ENCODE data around the gene ZC3H7A.

ZC3H7A gene

DNA sequence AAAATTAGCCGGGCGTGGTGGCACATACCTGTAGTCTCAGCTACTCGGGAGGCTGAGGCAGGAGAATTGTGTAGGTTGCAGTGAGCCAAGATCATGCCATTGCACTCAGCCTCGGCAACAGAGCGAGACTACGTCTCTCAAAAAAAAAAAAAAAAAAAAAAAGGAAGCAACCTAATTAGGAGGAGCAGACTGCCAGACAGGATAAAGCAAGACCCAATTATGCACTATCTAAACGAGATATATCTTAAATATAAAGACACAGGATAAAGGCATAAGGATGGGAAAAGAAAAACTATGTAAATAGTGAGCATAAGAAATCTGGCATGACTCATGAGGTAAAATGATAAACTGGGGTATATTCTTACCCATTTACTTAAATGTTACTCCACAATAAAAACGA, 59.3 kb downstream of the ZC3H7A start:
- H3K9ac ChIP-seq (ENCODE audit: low read length), result no peak overlapping the region
- no peak overlapping the region for H3K27ac ChIP-seq (ENCODE audit: low read depth, low read length)
- peaks cover 12% of the 10 kb centered on the region for H3K36me3 ChIP-seq (ENCODE audit: control insufficient read depth, insufficient read depth, low read length)
- H3K4me1 ChIP-seq (ENCODE audit: control insufficient read depth, insufficient read depth, low read length), result peaks cover 19% of the 10 kb centered on the region
- H3K4me3 ChIP-seq (ENCODE audit: low read length), result no peak overlapping the region
- no peaks in the 10 kb centered on the region for H3K27me3 ChIP-seq (ENCODE audit: control insufficient read depth, insufficient read depth, low read length)

DNA sequence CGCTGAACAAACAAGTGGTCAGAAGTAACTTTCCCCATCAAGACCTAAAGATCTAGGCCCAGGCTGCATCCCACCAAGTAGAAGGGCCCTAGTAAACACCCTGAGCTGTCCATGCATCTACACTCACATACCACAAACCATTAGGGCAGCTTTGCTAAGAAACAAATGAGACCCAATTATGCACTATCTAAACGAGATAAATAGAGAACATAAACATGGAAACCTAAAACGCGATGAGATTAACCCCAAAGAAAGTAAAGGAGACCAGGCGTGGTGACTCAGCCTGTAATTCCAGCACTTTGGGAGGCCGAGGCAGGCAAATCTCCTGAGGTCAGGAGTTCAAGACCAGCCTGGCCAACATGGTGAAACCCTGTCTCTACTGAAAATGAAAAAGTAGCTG, 60.2 kb downstream of the ZC3H7A start:
- no peak overlapping the region for H3K9ac ChIP-seq (ENCODE audit: low read length)
- H3K36me3 ChIP-seq (ENCODE audit: control insufficient read depth, insufficient read depth, low read length), result peaks cover 18% of the 10 kb centered on the region
- no peak overlapping the region for H3K4me3 ChIP-seq (ENCODE audit: low read length)
- no peak overlapping the region for H3K27ac ChIP-seq (ENCODE audit: low read depth, low read length)
- H3K4me1 ChIP-seq (ENCODE audit: control insufficient read depth, insufficient read depth, low read length), result peaks cover 19% of the 10 kb centered on the region
- H3K27me3 ChIP-seq (ENCODE audit: control insufficient read depth, insufficient read depth, low read length), result no peaks in the 10 kb centered on the region

DNA sequence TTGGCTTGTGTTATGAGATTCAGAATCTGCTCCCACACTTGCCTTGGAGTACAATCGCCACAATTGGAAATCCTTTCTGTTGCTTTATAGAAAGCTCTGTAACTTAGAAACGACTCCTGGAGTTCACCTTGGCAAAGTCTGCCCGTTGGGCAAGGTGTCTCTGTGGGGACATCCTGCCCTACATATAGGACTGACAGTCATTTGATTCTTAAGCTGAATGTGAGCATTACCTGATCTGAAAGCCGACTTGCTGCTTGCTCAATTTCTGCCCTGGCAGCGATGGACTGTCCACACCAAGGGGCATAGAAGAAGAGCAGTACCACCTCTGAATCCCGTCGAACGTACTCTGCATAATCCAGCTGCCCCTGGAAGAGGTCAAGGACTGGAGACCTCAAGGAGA, 61.3 kb downstream of the ZC3H7A start:
- Histone ChIP-seq H3K27me3 (ENCODE audit: control insufficient read depth, insufficient read depth, low read length) (no peaks in the 10 kb centered on the region), H3K4me3 (ENCODE audit: low read length) (no peak overlapping the region), H3K27ac (ENCODE audit: low read depth, low read length) (no peak overlapping the region), H3K36me3 (ENCODE audit: control insufficient read depth, insufficient read depth, low read length) (peaks cover 19% of the 10 kb centered on the region), H3K9ac (ENCODE audit: low read length) (no peak overlapping the region), H3K4me1 (ENCODE audit: control insufficient read depth, insufficient read depth, low read length) (peaks cover 12% of the 10 kb centered on the region)

GRCh38 chr16:11734653-11735043, 62.4 kb downstream of the ZC3H7A start:
- Histone ChIP-seq H3K4me3 (ENCODE audit: low read length) (no peak overlapping the region), H3K27me3 (ENCODE audit: control insufficient read depth, insufficient read depth, low read length) (no peaks in the 10 kb centered on the region), H3K27ac (ENCODE audit: low read depth, low read length) (peak overlapping the region; percentile 27), H3K9ac (ENCODE audit: low read length) (no peak overlapping the region), H3K36me3 (ENCODE audit: control insufficient read depth, insufficient read depth, low read length) (peaks cover 19% of the 10 kb centered on the region), H3K4me1 (ENCODE audit: control insufficient read depth, insufficient read depth, low read length) (peaks cover 5% of the 10 kb centered on the region)

DNA sequence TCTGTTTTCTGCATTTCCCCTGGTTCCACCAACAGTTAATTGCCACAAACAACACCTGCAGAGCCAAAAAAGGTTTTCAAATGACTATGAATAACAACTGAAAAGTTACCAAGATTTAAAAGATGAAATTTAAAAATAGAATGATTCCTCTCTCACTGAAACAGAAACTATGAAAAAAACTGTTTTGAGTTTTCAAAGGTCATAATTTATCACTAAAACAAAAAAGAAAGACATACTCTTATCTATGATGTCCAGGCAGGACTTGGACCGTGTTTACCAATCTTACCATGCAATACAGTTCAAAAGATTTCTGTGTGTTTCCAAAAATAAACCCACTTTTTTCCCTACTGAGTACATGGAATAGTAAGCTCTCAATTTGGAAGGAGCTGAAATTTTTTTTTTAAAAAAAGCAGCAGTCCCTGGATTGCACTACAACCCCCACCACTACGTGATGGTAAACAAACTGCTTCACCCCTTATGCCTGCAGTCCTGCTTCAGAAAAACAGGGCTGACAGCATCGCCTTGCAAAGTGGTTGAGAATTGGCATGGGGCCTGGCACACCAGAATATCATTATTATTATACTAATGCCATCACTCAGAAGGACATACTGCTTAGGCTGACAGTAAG, 62.9 kb downstream of the ZC3H7A start:
- H3K27ac ChIP-seq (ENCODE audit: low read depth, low read length), result peak overlapping the region; percentile 27
- H3K4me1 ChIP-seq (ENCODE audit: control insufficient read depth, insufficient read depth, low read length), result peaks cover 5% of the 10 kb centered on the region
- no peak overlapping the region for H3K9ac ChIP-seq (ENCODE audit: low read length)
- H3K4me3 ChIP-seq (ENCODE audit: low read length), result no peak overlapping the region
- no peaks in the 10 kb centered on the region for H3K27me3 ChIP-seq (ENCODE audit: control insufficient read depth, insufficient read depth, low read length)
- H3K36me3 ChIP-seq (ENCODE audit: control insufficient read depth, insufficient read depth, low read length), result peaks cover 19% of the 10 kb centered on the region

- Histone ChIP-seq H3K27me3 (ENCODE audit: control insufficient read depth, insufficient read depth, low read length) (no peaks in the 10 kb centered on the region), H3K36me3 (ENCODE audit: control insufficient read depth, insufficient read depth, low read length) (peaks cover 19% of the 10 kb centered on the region), H3K27ac (ENCODE audit: low read depth, low read length) (no peak overlapping the region), H3K4me1 (ENCODE audit: control insufficient read depth, insufficient read depth, low read length) (peaks cover 2% of the 10 kb centered on the region), H3K9ac (ENCODE audit: low read length) (no peak overlapping the region), H3K4me3 (ENCODE audit: low read length) (no peak overlapping the region)
These were observed 65.8 kb downstream of the ZC3H7A start for GRCh38 chr16:11731222-11731621.

DNA sequence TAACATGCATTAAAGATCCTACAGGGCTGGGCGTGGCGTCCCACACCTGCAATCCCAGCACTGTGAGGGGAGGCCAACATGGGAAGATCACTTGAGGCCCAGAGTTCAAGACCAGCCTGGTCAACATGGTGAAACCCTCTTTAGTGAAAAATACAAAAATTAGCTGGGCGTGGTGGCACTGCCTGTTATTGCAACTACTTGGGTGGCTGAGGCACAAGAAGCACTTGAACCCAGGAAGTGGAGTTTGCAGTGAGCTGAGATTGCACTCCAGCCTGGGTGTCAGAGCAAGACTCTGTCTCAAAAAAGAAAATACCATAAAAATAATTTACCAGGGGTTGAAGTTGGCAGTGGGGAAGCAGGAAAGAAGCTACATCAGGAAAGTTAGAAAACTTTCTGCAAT, 67.3 kb downstream of the ZC3H7A start:
- Histone ChIP-seq H3K27me3 (ENCODE audit: control insufficient read depth, insufficient read depth, low read length) (no peaks in the 10 kb centered on the region), H3K36me3 (ENCODE audit: control insufficient read depth, insufficient read depth, low read length) (peaks cover 8% of the 10 kb centered on the region), H3K27ac (ENCODE audit: low read depth, low read length) (no peak overlapping the region), H3K9ac (ENCODE audit: low read length) (no peak overlapping the region), H3K4me3 (ENCODE audit: low read length) (no peak overlapping the region), H3K4me1 (ENCODE audit: control insufficient read depth, insufficient read depth, low read length) (no peaks in the 10 kb centered on the region)

GRCh38 chr16:11727796-11728543, 69.1 kb downstream of the ZC3H7A start:
- Histone ChIP-seq H3K4me1 (ENCODE audit: control insufficient read depth, insufficient read depth, low read length) (no peaks in the 10 kb centered on the region), H3K9ac (ENCODE audit: low read length) (no peak overlapping the region)

DNA sequence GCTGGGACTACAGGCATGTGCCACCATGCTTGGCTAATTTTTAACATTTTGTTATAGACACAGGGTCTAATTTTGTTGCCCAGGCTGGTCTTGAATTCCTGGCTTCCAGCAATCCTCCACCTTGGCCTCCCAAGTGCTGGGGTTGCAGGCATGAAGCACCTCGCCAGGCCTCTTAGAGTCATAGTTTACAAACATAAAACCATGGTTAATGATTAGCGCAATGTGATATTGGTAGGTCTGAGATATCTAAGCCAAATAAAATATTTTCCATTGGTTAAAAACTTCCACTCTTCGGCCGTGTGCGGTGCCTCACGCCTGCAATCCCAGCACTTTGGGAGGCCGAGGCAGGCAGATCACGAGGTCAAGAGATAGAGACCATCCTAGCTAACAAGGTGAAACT, 71.0 kb downstream of the ZC3H7A start:
- no peak overlapping the region for H3K4me3 ChIP-seq (ENCODE audit: low read length)
- peaks cover 5% of the 10 kb centered on the region for H3K36me3 ChIP-seq (ENCODE audit: control insufficient read depth, insufficient read depth, low read length)
- no peak overlapping the region for H3K27ac ChIP-seq (ENCODE audit: low read depth, low read length)
- no peaks in the 10 kb centered on the region for H3K27me3 ChIP-seq (ENCODE audit: control insufficient read depth, insufficient read depth, low read length)
- no peaks in the 10 kb centered on the region for H3K4me1 ChIP-seq (ENCODE audit: control insufficient read depth, insufficient read depth, low read length)
- H3K9ac ChIP-seq (ENCODE audit: low read length), result no peak overlapping the region

More at GRCh38 chr16:11727796-11728543, 69.1 kb downstream of the ZC3H7A start:
- no peak overlapping the region for H3K27ac ChIP-seq (ENCODE audit: low read depth, low read length)
- H3K36me3 ChIP-seq (ENCODE audit: control insufficient read depth, insufficient read depth, low read length), result peaks cover 12% of the 10 kb centered on the region
- H3K4me3 ChIP-seq (ENCODE audit: low read length), result no peak overlapping the region
- no peaks in the 10 kb centered on the region for H3K27me3 ChIP-seq (ENCODE audit: control insufficient read depth, insufficient read depth, low read length)

- H3K36me3 ChIP-seq (ENCODE audit: control insufficient read depth, insufficient read depth, low read length), result peaks cover 10% of the 10 kb centered on the region
- no peak overlapping the region for H3K9ac ChIP-seq (ENCODE audit: low read length)
- H3K27me3 ChIP-seq (ENCODE audit: control insufficient read depth, insufficient read depth, low read length), result no peaks in the 10 kb centered on the region
- no peak overlapping the region for H3K4me3 ChIP-seq (ENCODE audit: low read length)
- H3K4me1 ChIP-seq (ENCODE audit: control insufficient read depth, insufficient read depth, low read length), result no peaks in the 10 kb centered on the region
- H3K27ac ChIP-seq (ENCODE audit: low read depth, low read length), result no peak overlapping the region
These were observed 71.6 kb downstream of the ZC3H7A start for GRCh38 chr16:11725457-11725856.

GRCh38 chr16:11722468-11722808, 74.6 kb downstream of the ZC3H7A start:
- H3K4me3 ChIP-seq (ENCODE audit: low read length), result no peak overlapping the region
- no peak overlapping the region for H3K9ac ChIP-seq (ENCODE audit: low read length)
- peaks cover 7% of the 10 kb centered on the region for H3K4me1 ChIP-seq (ENCODE audit: control insufficient read depth, insufficient read depth, low read length)
- no peak overlapping the region for H3K27ac ChIP-seq (ENCODE audit: low read depth, low read length)
- peaks cover 14% of the 10 kb centered on the region for H3K36me3 ChIP-seq (ENCODE audit: control insufficient read depth, insufficient read depth, low read length)
- no peaks in the 10 kb centered on the region for H3K27me3 ChIP-seq (ENCODE audit: control insufficient read depth, insufficient read depth, low read length)

DNA sequence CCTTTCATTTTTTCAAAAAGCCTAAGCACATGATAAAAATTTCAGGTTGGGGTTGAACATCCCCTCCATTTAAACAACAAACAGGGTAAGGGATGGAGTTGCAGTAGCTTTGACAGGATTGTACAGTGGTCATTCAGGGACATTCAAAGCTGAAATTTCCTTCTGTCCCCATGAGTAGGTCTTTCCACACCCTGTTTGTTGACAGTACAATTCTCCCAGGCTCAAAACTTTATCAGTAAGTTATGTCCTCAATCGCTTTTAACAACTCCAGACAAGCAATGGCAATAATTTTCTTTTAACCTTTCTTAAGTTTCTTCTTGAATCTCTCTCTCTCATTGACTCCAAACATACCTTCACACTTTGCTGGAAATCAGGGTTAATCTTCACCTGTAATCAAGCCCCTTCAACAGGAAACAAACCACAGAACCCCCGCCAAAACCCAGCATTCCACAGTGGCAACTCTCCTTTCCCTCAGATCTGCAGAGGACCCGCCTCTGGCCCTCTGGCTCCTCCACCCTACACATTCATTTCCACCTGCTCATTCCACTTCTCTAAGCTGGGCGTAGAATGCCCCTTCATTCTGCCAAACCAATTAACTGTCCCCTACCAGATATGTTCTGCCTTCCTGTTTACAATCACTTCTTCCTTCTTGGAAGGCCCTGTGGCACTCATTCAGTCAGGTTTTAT, 75.1 kb downstream of the ZC3H7A start:
- H3K4me3 ChIP-seq (ENCODE audit: low read length), result no peak overlapping the region
- no peak overlapping the region for H3K27ac ChIP-seq (ENCODE audit: low read depth, low read length)
- no peak overlapping the region for H3K9ac ChIP-seq (ENCODE audit: low read length)
- H3K27me3 ChIP-seq (ENCODE audit: control insufficient read depth, insufficient read depth, low read length), result no peaks in the 10 kb centered on the region
- H3K4me1 ChIP-seq (ENCODE audit: control insufficient read depth, insufficient read depth, low read length), result peaks cover 7% of the 10 kb centered on the region
- peaks cover 14% of the 10 kb centered on the region for H3K36me3 ChIP-seq (ENCODE audit: control insufficient read depth, insufficient read depth, low read length)

All from rectal smooth muscle tissue (tissue), 1 donor.